Adipose tissue (tissue), 3 donors: Measurements from ENCODE around the gene IFT88. TPM values are rescaled to one million over a fixed set of nuclear protein-coding genes. Genes with fewer than 3 reads are reported as not detected.

ENCODE experiments used
- H3K27ac ChIP-seq: one replicate; pipeline ENCODE4 v1.5.1; 2013; ENCODE audit warnings: low read depth, low read length
- WGBS, 3 donors: extraction: QIAGEN DNeasy Blood & Tissue Kit; methylation state at CpG; one replicate each; pipeline ENCODE4 v1.1.7; 2013; 5-methylcytosine and 5-hydroxymethylcytosine counted together
- polyA plus RNA-seq, 3 donors: library from polyadenylated mRNA; stranded (reverse); fragments of 200-250 nt; gene quantifications; one replicate each; pipeline ENCODE4 v1.2.3, GENCODE V29; 2013
- donor health status: healthy with polysubstance abuse.
- donor health status: Bipolar disorder and iron deficiency.
- donor health status: healthy.

The IFT88 gene
- polyA plus RNA-seq, 3 donors: 4.4 to 13.0 (median 5.4) TPM

DNA sequence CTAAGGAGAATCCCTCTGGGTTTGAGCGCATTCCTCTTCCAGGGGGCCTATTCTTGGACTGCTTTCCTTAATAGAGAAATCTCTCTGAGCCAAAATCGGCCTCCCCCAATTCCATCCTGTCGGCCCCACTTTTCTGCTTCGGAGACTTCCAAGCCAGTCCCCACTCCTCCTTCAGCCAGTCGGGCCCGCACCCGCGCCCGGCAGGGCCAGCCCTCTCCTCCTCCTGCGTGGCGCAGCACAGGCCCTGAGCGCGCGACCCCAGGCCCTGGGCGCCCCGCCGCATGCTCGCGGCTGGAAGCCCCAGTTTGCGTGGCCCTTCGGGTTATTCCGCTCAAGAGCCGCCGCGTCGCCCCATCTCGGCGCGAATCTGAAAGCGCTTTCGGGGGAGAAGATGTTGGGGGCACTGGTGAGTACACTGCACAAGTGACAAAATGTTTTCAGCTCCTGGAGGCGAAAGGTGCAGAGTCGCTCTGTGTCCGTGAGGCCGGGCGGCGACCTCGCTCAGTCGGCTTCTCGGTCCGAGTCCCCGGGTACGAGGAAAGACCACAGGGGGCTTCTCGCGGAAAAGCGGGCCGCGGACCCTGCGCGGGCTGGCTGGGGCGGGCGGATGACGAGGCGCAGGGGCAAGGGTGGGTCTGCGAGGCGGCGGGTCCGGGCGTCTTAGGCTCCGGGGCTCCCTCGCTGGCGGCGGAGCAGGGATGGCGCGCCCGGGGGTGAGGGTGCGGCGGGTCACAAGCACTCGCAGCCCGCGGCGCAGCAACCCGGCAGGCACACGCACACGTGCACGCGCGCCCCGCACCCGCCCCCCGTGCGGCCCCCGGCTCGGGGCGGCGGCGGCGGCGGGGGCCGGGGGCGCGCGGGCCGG lies 136.2 kb downstream of the IFT88 start, which contains the start of gene IL17D:
Gene IL17D, plus strand, starts transcription at position 785 of the 865 bp plus-strand sequence. CDS start 303 bp downstream, outside the sequence.
- no peak within 1 kb of the TSS for H3K27ac ChIP-seq
- 1% methylated on average over 56 to 94 of the region's 94 CpGs for WGBS, 3 donors

GRCh38 chr13:20703780-20704458 lies 137.0 kb downstream of the IFT88 start:
- WGBS, 3 donors: 0 to 1% (median 1%) methylated on average over 26 to 98 of the region's 98 CpGs
- H3K27ac ChIP-seq: no peak overlapping the region

DNA sequence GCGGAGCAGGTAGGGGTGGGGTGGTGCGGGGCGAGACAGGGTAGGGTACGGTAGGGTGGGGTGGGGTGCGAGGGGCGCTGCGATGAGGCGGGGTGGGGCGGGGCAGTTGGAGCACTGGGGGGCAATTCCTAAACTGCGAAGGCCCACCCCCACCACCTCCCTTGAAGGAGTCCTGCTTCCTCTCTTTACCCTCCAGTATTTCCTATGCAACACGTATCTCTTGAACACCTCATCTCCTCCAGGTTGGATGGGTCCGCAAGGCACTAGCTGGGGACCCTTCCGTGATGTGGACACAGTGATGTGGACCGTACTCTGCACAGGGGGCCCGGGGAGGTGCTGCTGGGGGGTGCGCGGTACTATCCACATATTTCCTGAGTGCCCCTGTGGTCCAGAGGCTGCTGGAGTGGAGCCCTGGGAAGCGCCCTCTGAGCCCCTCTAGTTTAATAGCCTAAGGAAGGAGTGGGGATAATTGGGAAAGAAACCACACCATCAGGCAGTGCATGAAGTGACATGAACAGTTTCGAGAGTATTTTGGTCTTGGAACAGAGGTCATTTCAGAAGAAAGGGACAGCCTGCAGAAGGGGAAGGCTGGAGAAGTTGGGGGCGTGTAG lies 137.6 kb downstream of the IFT88 start:
- H3K27ac ChIP-seq: no peak overlapping the region
- WGBS, 3 donors: 30 to 33% (median 30%) methylated on average over 10 to 19 of the region's 20 CpGs

GRCh38 chr13:20706661-20707060 lies 139.7 kb downstream of the IFT88 start:
- WGBS, 3 donors: 82 to 92% (median 89%) methylated on average over 5 of the region's 5 CpGs
- H3K27ac ChIP-seq: no peak overlapping the region

DNA sequence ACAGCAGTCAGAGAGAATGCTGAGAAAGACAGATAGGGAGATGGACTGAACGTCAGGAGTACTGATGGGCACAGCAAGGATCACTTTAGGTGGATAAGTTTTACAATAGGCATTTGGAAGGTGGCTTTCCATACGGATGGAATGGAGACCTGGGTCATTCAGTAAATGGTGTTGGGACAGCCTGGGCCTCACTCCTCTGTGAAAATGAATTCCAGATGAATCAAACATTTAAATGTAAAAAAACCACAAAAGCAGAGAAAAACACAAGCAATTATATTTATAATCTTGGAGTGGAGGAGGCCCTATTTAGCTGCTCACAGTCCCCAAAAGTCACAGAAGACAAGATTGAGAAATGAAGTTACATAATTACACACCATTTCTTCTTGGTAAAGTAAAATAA lies 141.3 kb downstream of the IFT88 start:
- 65 to 77% (median 73%) methylated on average over 2 of the region's 2 CpGs for WGBS, 3 donors
- no peak overlapping the region for H3K27ac ChIP-seq

- WGBS, 3 donors: 82 to 89% (median 87%) methylated on average over 8 of the region's 8 CpGs
- H3K27ac ChIP-seq: no peak overlapping the region
Measured at GRCh38 chr13:20709369-20709768, 142.4 kb downstream of the IFT88 start.

- H3K27ac ChIP-seq: no peak overlapping the region
- 55 to 58% (median 56%) methylated on average over 4 of the region's 4 CpGs for WGBS, 3 donors
Measured at GRCh38 chr13:20709782-20710181, 142.8 kb downstream of the IFT88 start.

DNA sequence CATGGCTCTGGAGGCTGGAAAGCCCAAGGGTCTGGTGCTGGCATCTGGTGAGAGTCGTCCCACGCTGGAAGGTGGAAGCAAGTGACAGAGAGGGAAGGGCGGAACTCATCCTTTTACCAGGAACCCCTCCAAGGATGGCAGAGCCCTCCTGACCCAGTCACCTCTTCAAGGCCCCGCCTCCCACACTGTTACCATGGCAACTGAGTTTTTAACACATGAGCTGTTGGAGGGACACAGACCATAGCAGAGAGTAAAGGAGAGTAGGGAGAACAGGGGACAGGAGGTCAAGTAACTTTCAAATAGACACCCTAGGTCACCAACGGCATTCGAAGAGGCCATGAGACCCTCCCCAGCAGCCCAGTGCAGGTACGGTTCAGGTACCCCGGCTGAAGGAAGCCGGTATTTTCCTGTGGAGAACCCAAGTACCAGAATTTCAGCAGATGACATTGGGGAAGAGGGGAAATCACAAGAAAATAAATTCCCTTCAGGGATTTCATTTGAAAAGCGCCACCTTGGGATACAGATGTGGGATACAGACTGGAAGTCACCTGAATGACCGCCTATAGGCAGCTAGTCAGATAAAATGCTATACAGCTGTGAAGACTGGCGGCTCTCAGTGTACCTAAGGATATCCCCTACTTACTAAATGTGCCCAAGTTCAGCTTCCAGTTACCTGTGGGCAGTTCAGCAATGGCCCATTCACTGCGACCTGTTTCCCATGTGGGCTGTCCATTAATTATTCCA lies 144.5 kb downstream of the IFT88 start:
- H3K27ac ChIP-seq: no peak overlapping the region
- 72 to 87% (median 87%) methylated on average over 13 of the region's 13 CpGs for WGBS, 3 donors

DNA sequence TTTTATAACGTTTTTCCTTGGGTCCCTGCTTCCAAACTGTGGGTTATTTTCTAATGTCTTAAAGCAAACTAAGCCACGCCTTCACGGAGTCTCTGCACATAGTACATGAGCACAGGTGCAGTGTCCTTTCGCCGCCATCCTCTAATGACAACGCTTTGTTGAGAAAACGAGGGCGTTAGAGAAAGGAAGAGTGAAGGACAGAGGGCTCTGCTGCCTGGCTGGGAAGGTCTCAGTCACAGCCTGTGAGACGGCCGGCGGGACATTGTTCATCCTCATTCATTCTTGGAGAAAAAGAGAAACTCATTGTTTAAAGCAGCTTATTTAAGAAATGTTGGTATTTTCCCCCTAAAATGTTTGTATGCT lies 146.0 kb downstream of the IFT88 start:
- H3K27ac ChIP-seq: no peak overlapping the region
- WGBS, 3 donors: 25 to 43% (median 32%) methylated on average over 11 of the region's 11 CpGs

DNA sequence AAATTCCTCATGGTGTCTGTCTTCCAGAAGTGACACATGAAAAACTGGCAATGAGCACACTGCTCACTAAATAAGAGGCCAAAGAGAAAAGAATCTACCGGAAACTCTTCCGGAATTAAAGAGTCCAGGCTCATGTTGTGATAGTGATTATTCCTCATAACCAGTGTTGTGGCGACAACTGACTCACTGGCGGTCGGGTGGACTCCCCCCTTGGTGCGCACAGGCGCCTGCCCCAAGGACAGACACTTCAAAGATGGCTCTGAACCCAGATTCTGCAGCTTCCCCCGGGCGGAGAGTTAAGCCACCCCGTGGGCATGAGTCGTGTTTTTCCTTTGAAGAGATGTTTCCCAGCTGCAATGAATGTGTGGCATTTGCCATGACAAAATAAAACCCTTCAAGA lies 146.8 kb downstream of the IFT88 start:
- no peak overlapping the region for H3K27ac ChIP-seq
- WGBS, 3 donors: 54 to 59% (median 58%) methylated on average over 11 of the region's 11 CpGs

GRCh38 chr13:20714161-20714560 lies 147.2 kb downstream of the IFT88 start:
- peak overlapping the region; percentile 29 for H3K27ac ChIP-seq
- WGBS, 3 donors: 47 to 70% (median 51%) methylated on average over 8 of the region's 8 CpGs

- WGBS, 3 donors: 36 to 63% (median 37%) methylated on average over 9 of the region's 9 CpGs
- H3K27ac ChIP-seq: peak overlapping the region; percentile 29
Measured at GRCh38 chr13:20714563-20715329, 147.8 kb downstream of the IFT88 start.

GRCh38 chr13:20715330-20715712 lies 148.4 kb downstream of the IFT88 start:
- no peak overlapping the region for H3K27ac ChIP-seq
- 56 to 68% (median 66%) methylated on average over 6 of the region's 6 CpGs for WGBS, 3 donors

DNA sequence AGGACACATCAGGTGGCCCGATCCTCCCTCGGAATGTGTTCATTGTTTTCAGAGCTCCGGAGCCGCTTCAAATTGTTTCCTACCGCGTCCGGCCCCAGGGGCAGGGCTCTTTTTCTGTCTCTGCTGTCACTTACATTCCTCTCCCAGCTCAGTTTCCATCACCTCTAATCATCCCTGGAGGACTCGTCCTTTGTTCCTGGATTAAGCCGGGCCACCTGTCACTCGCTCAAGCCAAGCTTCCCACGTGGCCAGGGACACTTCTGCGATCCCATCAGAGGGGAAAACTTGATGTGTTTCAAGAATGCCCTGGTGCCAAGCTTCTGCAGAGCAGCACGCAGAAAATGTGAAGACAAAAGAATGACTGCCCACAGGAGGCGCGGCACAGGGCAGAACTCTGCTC lies 150.0 kb downstream of the IFT88 start:
- no peak overlapping the region for H3K27ac ChIP-seq
- WGBS, 3 donors: 61 to 83% (median 81%) methylated on average over 15 of the region's 15 CpGs

DNA sequence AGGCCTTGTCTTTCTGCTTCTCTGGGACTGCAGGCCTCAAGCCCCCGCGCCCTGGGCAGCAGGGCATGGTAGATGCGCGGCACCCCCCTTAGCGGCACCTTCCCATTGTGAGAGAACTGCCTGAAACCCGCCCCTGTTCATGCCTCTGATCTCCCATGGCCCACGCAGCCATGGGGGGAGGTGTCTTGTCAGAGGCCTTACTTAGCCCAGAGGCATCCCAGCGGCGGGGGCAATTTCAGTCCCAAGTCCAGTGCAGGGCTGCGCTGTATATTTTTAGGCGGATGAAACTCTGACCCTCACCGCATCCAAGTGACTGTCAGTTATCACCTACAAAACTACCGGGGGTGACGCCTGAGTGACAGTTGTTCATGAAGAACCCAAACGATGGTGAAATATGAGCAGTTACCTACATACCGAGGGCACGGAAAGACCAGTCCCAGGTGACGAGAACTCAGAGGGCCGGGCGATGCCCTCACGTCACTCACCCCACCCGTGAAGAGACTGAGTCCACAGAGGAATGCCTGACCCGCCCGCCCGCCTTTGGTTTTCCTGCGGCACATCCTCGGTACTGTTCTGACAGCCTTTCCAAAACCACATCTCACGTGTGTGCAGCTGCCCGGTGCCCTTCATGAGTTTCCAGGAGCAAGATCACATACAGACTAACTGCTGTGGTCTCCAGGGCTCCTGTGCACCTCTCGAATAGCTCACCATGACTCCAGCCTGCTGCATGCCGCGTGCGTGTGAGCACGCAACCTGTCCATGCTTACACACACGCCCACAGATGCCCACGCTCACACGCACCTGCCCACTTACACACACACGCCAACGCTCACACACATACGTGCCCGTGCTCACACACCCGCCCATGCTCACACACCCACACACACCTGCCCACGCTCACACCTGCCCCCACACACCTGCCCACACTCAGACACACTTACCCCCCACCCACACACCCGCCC lies 150.9 kb downstream of the IFT88 start:
- WGBS, 3 donors: 93 to 94% (median 94%) methylated on average over 44 of the region's 44 CpGs
- H3K27ac ChIP-seq: no peak overlapping the region

DNA sequence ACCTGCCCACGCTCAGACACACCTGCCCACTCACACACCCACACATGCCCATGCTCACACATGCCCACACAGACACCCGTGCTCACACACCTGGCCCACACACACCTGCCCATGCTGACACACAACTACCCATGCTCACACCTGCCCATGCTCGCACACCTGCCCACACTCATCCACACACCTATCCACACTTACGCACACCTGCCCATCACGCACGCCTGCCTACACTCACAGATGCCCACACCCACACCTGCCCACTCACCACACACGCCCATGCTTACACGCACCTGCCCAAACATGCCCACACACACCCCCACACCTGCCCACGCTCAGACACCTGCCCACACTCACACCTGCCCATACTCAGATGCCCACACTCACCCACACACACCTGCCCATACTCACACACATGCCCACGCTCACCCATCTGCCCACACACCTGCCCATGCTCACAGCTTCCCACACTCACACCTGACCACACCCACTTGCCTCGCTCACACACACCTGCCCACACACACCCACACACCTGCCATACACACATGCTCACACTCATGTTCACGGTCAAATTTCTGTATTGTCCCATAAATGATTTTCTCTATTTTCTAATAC lies 152.1 kb downstream of the IFT88 start:
- WGBS, 3 donors: 91 to 92% (median 91%) methylated on average over 12 of the region's 12 CpGs
- no peak overlapping the region for H3K27ac ChIP-seq
